NCI-H146 treated with DMSO at 0.1 percent for 48 hours (cell line): ENCODE data around the gene CPVL.

Source experiments
- DNase-seq: peaks from one replicate; lab custom pipeline; 2025; ENCODE audit not compliant: unreplicated experiment; lab: John Stamatoyannopoulos, UW

Gene CPVL

GRCh38 chr7:29156907-29157452 is 10.6 kb upstream of the CPVL start:
- DNase-seq, result no peak

DNA sequence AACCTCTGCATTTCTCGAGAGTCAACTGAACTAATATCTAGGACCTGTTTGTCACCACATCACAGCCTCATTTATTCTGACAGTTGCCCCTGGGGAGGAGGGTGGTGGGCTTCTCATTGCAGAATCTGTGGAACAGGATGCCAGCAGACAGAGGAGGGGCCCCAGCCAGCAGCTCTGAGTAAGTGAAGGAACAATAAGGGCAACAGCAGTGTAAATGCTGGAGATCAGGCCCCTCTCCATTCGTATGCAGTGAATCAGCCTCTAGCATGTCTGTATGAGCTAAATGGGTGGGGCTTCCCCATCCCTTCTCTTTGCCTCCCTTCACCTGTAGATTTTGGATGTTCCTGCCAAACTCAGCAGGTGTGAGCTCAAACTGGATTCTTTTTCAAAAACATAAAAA is 7.7 kb upstream of the CPVL start:
- DNase-seq, result no peak

DNA sequence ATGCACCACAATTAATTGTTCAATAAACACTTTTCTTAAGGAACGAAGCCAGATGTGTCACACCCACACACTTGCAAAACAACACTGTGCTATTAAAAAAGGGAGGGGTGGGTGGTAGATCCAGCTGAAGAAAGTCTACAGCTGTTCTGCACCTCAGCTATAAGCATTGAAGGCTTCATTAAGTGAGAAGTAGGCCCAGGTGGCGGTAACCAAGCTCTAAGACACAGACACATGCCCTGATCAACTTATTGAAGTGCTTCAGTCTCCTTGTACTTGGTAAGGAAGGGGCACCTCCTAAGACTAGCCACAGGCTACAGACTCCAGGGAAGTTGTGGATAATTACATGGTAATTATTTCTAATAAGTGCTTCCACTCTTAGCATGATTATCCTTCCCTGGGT is 4.5 kb upstream of the CPVL start:
- DNase-seq, result no peak

DNA sequence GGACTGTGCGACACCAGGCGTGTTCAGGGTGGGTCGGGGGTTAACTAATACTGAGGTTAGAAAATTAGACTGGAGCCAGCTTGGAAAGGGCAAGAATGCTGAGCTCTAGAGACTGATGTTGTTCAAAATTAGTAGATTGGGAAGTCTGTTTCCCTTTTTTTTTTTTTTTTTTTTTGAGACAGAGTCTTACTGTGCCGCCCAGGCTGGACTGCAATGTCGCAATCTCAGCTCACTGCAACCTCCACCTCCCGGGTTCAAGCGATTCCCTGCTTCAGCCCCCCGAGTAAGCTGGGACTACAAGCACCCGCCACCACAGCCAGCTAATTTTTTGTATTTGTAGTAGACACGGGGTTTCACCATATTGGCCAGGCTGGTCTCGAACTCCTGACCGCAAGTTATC is 2.7 kb upstream of the CPVL start:
- no peak for DNase-seq

- DNase-seq, result no peak
These were observed 1.5 kb upstream of the CPVL start for GRCh38 chr7:29147821-29148220.

- peak; percentile 36 for DNase-seq
These were observed 712 bp upstream of the CPVL start for GRCh38 chr7:29146888-29147609.

DNA sequence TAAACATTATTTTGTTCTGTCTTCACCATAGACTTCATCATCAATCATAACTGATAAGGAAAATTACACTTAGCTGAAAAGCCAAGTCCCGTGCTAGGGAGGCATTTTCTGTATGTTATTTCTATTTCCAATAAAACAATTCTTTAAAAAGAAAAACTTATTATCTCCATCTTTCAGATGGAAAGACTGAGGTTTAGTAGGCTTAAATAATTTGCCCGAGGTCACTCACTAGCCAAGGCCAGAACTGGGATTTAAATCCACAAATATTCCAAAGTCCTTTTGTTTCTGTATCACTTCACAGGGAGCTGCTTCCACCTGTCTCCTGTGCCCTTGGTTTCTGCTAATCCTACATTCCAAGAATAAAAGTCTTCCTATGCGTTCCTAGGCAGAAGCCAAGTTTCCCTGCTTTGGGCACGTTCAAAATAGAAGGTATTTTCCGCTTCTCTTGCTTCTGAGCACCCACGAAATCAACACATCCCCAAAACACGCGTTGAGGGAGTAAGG is 732 bp downstream of the CPVL start:
- no peak for DNase-seq

- DNase-seq, result no peak
These were observed 2.6 kb downstream of the CPVL start for GRCh38 chr7:29143751-29144150.

GRCh38 chr7:29142021-29142727 is 4.2 kb downstream of the CPVL start:
- no peak for DNase-seq

DNA sequence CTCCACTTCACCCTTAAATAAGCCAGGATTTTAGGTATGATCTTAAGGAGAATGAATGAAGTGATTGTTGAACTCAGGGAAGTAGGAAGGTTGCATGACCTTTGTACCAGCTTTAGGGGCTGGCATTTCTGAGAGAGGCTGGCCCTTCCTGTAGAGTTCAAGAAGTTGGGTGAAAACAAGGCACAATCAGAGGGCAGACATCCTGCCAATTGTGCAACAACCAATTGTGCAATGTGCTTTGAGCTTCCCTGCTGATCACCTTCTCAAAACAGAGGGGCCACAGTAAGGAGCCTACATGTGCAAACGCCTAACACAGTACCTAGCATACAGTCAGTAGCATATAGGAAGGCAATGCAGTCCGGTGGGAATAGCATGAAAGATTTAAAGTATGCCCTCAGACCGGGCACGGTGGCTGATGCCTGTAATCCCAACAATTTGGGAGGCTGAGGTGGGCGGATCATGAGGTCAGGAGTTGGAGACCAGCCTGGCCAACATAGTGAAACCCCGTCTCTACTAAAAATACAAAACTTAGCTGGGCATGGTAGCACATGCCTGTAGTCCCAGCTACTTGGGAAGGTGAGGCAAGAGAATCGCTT is 5.4 kb downstream of the CPVL start:
- DNase-seq, result no peak

DNA sequence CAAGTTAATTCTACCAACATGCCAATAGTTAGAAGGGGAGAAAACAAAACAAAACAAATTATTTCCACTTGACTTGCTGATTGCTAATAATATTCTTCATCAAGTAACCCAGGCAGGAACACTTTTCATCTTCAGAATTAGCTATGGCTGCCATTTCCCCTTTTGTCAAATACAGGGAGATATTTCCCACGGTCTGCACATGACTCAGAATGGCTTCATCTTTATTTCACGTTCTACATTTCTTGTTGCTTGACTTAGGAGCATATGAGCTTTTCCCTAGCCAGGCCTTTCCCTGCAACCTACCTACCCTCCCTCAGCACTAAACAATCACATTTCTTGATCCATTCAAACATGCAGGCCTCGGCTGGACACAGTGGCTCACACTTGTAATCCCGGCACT is 6.5 kb downstream of the CPVL start:
- DNase-seq, result no peak

DNA sequence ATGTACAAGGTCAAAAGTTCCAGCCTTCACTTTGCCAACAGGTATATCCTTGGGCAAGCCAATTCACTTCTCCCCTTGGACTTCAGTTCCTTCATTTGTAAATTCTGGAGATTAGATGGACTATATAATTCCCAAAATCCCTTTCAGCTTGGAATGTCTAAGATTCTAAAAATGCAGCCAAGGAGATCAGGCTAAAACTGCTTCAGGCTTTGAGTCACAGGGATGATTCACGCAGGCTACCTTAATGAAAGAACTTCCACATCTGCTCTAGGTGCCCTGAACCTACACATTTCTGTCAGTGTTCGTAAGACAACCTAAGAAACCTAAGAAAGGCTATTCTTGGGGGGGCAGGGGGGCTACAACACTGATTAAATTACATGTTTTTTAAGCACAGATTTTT is 7.1 kb downstream of the CPVL start:
- DNase-seq, result no peak

DNA sequence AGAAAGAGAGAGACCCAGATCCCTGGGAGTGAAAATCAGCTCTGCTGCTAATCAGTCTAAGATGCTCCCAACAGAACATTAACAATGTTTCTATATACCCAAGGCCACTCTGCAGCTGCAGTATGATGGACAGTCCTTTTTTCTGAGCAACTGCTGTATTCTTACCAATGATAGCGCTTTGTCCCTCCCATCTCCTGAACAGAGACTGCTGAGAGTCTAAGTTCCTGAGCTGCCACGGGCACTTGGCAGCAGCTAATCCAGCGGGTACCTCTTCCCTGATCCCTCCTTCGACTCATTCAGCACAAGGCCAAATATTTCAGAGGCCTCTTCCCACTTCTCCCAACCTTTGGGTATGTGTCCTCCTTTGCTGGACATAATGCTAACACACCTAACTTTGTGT is 7.7 kb downstream of the CPVL start:
- DNase-seq, result no peak

DNA sequence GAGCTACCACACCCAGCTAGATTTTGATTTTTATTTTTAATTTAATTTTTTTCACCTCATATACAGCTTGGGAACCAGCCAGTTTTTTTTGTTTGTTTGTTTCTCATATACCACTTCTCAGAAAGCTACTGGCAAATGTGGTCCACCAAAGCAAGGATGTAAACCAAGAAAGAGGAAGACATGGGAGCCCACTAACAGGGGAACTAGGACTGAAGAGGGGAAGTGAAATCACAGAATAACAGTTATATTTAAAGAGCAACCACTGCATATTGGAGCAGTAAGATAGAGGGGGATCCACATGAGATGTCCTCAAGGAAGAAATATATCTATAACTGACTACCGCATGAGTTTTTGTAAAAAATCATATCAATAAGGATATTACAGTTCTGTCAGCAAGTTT is 10.5 kb downstream of the CPVL start:
- no peak for DNase-seq

- DNase-seq, result no peak
These were observed 13.4 kb downstream of the CPVL start for GRCh38 chr7:29132980-29133379.

GRCh38 chr7:29131678-29132077 is 14.7 kb downstream of the CPVL start:
- DNase-seq, result no peak

DNA sequence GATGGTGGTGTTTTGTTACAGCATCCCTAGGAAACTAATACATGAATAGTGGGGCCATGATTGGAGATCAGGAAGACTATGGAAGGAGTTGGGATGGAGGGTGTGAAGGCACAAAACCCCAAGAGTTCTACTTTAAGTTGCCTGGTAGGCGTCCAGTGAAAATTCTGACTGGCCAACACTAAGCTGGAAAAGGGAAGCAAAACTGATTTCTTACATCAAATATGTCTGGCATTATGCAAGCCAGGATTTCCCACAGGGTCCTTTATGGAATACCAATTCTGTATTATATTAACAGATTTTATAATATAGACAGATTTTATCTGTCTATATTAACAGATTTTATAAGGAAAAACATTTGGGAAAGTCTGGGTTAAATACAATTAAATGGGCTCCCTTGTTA is 16.2 kb downstream of the CPVL start:
- DNase-seq, result no peak

- DNase-seq, result no peak
These were observed 18.8 kb downstream of the CPVL start for GRCh38 chr7:29127527-29127926.

- DNase-seq, result no peak
These were observed 19.5 kb downstream of the CPVL start for GRCh38 chr7:29126804-29127203.

GRCh38 chr7:29123626-29124190 is 22.6 kb downstream of the CPVL start:
- no peak for DNase-seq

DNA sequence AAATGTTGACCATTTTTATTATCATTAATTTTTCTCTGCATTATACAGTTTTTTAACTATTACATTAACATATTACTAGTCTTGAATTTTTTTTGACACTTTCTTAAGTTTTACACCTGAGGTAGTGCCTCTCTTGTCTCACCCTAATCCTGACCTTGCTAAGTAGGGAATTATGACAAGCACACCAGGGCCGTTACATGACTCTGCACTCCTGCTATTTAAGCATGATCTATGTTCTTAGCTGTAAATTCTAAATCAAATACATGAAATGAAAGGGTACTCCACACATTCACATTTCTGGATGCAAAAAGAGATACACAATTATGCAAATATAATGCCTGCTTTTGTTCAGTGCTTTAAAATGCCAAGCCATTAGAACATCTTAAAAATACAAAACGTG is 23.6 kb downstream of the CPVL start:
- DNase-seq, result no peak

- DNase-seq, result no peak
These were observed 24.3 kb downstream of the CPVL start for GRCh38 chr7:29122081-29122480.
